ENCODE results near the gene TBXAS1. TPM values are rescaled to one million over a fixed set of nuclear protein-coding genes. Genes with fewer than 3 reads are reported as not detected.

TBXAS1 gene
- total and polyA plus RNA-seq, 2 of the 8 experiments (the other 6 are each of a cell fraction or from before 2014, with no cell fraction given), result 0.86 to 2.1 TPM

- Histone ChIP-seq H3K18ac (ENCODE audit: extremely low read depth, low read length) (no peak overlapping the region), H3K23ac (ENCODE audit: insufficient read length) (no peak overlapping the region), H4K91ac (replicated peaks; ENCODE audit: insufficient read length, low read length) (no peak overlapping the region), H2AK5ac (ENCODE audit: low read depth, low read length) (no peak overlapping the region), H4K5ac (ENCODE audit: insufficient read length, low read depth, low read length) (no peak overlapping the region), H2BK12ac (ENCODE audit: low read depth, low read length) (no peak overlapping the region), H3K79me1 (ENCODE audit: low read depth, low read length) (0 out of 2 replicates have a peak, but pooled peaks cover 2% of the 10 kb centered on the region), H3K9ac (replicated peaks in 1 of 4; ENCODE audit: extremely low read depth in 1 of 4, low read depth in 3 of 4, low read length in 3 of 4) (no peak overlapping the region), H3K56ac (replicated peaks; ENCODE audit: insufficient read length, low read depth, low read length) (no peak overlapping the region), H2BK5ac (ENCODE audit: low read depth, low read length) (no peak overlapping the region), H3K4ac (replicated peaks; ENCODE audit: insufficient read length, low read depth, low read length) (no peak overlapping the region), H3K14ac (ENCODE audit: insufficient read length) (no peak overlapping the region), H3K4me2 (ENCODE audit: insufficient read depth in 1 of 2, low read depth in 2 of 2, low read length in 2 of 2) (no peak overlapping the region), H3K79me2 (ENCODE audit: control insufficient read depth in 1 of 2, insufficient read depth in 2 of 2, low read length in 2 of 2) (no peaks in the 10 kb centered on the region), H3K4me1 (replicated peaks in 1 of 4; ENCODE audit: control insufficient read depth in 3 of 4, insufficient read depth in 4 of 4, low read length in 3 of 4) (no peaks in the 10 kb centered on the region), H2BK15ac (ENCODE audit: low read length) (no peak overlapping the region), H2BK20ac (ENCODE audit: low read length) (no peak overlapping the region), H3K4me3 (ENCODE audit: extremely low read depth in 1 of 4, insufficient read depth in 2 of 4, low read depth in 3 of 4, low read length in 4 of 4) (no peak overlapping the region), H3K23me2 (ENCODE audit: low read depth, low read length) (no peaks in the 10 kb centered on the region), H2BK120ac (replicated peaks; ENCODE audit: low read depth, low read length) (no peak overlapping the region), H3K9me3 (ENCODE audit: insufficient read depth in 2 of 2, low read depth in 1 of 2, low read length in 1 of 2) (no peaks in the 10 kb centered on the region), H4K8ac (ENCODE audit: extremely low read depth, insufficient read depth, low read length) (no peak overlapping the region), H3K36me3 (ENCODE audit: control insufficient read depth in 2 of 4, insufficient read depth in 4 of 4, low read length in 3 of 4) (no peaks in the 10 kb centered on the region), H2AFZ (ENCODE audit: low read length) (no peak overlapping the region), H3K27ac (ENCODE audit: low read depth, low read length) (no peak overlapping the region), H3K27me3 (replicated peaks in 1 of 4; ENCODE audit: control insufficient read depth in 3 of 4, extremely low read depth in 1 of 4, insufficient read depth in 3 of 4, low read length in 3 of 4) (no peaks in the 10 kb centered on the region), H4K20me1 (replicated peaks in 1 of 2; ENCODE audit: control insufficient read depth in 1 of 2, insufficient read depth in 2 of 2, low read length in 2 of 2) (no peaks in the 10 kb centered on the region)
- TF ChIP-seq EP300 (IDR thresholded peaks at IDR 0.05; ENCODE audit: borderline replicate concordance in 1 of 2, low read depth in 2 of 2, low read length in 2 of 2) (no peak), SIRT6 (IDR thresholded peaks at IDR 0.05; ENCODE audit: low read length) (no peak)
- ChIA-PET POLR2A (ENCODE audit: partially characterized antibody) (interaction anchor here (0.9 kb wide), 1 partner anchor 180 kb away, joined by 4 read pairs; no protein-coding TSS in a partner anchor), CTCF (ENCODE audit: partially characterized antibody) (interaction anchor here (1.2 to 2.2 kb wide), 2 partner anchors 12 kb away, joined by 4 to 6 read pairs; no protein-coding TSS in a partner anchor)
- DNase-seq (ENCODE audit: low read depth in 1 of 2, low spot score in 2 of 2), result no peak
- WGBS, 2 experiments (ENCODE audit: extremely low coverage in 1 of 2, insufficient coverage in 1 of 2, insufficient read length in 1 of 2, insufficient replicate concordance in 2 of 2, low coverage in 1 of 2, low lambda C conversion rate in 2 of 2, missing lambda C conversion rate in 1 of 2), result 83% methylated on average over 1 of the region's 1 CpG; no CpG with 5 or more reads in 1 of the 2 experiments
- FAIRE-seq, result no peak
Measured at GRCh38 chr7:140029072-140029471, 200.0 kb downstream of the TBXAS1 start.

Measured in H1 (cell line).